Neural cell (in vitro differentiated cells): ENCODE data around the gene CXCL10. TPM values are rescaled to one million over a fixed set of nuclear protein-coding genes. Genes with fewer than 3 reads are reported as not detected.

Source experiments
- H2AFZ ChIP-seq: fragments of 200-600, 300-800 bp; sonication (generic), shearing (Covaris generic); 2 replicates; pipeline ENCODE4 v1.6.0; 2014; ENCODE audit warnings: low read depth, mild to moderate bottlenecking, antibody characterized with exemption, low read length, moderate library complexity
- H3F3A ChIP-seq: fragments of 200-600 bp; shearing (Covaris generic); 2 replicates; pipeline ENCODE4 v1.6.1; 2016; ENCODE audit warnings: mild to moderate bottlenecking, moderate library complexity, mixed read lengths, antibody characterized with exemption, low read length; ENCODE audit not compliant: insufficient read depth, poor library complexity, severe bottlenecking
- H3K27ac ChIP-seq: fragments of 200-600, 300-800 bp; sonication (generic), shearing (Covaris generic); 2 replicates; pipeline ENCODE4 v1.5.1; 2014; ENCODE audit warnings: mild to moderate bottlenecking, low read length, moderate library complexity
- H3K27me3 ChIP-seq: fragments of 300-800, 200-600 bp; sonication (generic), shearing (Covaris generic); 2 replicates; pipeline ENCODE4 v1.6.0; 2014; ENCODE audit warnings: mild to moderate bottlenecking, low read depth, low read length, moderate library complexity; ENCODE audit not compliant: insufficient read depth
- H3K36me3 ChIP-seq: fragments of 300-800, 200-600 bp; sonication (generic), shearing (Covaris generic); 2 replicates; pipeline ENCODE4 v1.5.1; 2014; ENCODE audit warnings: mild to moderate bottlenecking, antibody characterized with exemption, low read length, moderate library complexity; ENCODE audit not compliant: insufficient read depth
- H3K4me2 ChIP-seq: fragments of 300-800, 200-600 bp; sonication (generic), shearing (Covaris generic); 2 replicates; pipeline ENCODE4 v1.6.0; 2014; ENCODE audit warnings: mild to moderate bottlenecking, low read length
- H3K4me3 ChIP-seq: fragments of 300-800, 200-600 bp; sonication (generic), shearing (Covaris generic); 2 replicates; pipeline ENCODE4 v1.5.1; 2014; ENCODE audit warnings: mild to moderate bottlenecking, low read length, moderate library complexity
- H3K79me2 ChIP-seq: fragments of 200-600 bp; shearing (Covaris generic); replicated peaks from 2 replicates; pipeline ENCODE4 v1.6.0; 2014; ENCODE audit warnings: mild to moderate bottlenecking, low read length, moderate library complexity; ENCODE audit not compliant: insufficient read depth
- H3K9ac ChIP-seq: fragments of 300-800, 200-600 bp; sonication (generic), shearing (Covaris generic); 2 replicates; pipeline ENCODE4 v1.6.1; 2016; ENCODE audit warnings: mild to moderate bottlenecking, low read length, mixed read lengths
- H3K9me2 ChIP-seq: fragments of 200-600 bp; shearing (Covaris generic); 2 replicates; pipeline ENCODE4 v1.6.1; 2016; ENCODE audit warnings: mild to moderate bottlenecking, low read length, mixed read lengths; ENCODE audit not compliant: insufficient read depth
- H3K9me3 ChIP-seq: fragments of 200-600, 300-800 bp; sonication (generic), shearing (Covaris generic); 2 replicates; pipeline ENCODE4 v1.6.1; 2016; ENCODE audit warnings: mild to moderate bottlenecking, mixed run types, low read length, moderate library complexity, mixed read lengths
- H4K20me1 ChIP-seq: fragments of 200-600 bp; shearing (Covaris generic); 2 replicates; pipeline ENCODE4 v1.6.1; 2016; ENCODE audit warnings: mild to moderate bottlenecking, mixed run types; ENCODE audit not compliant: insufficient read depth
- CTCF ChIP-seq: fragments of 450-650 bp; IDR thresholded peaks from 2 replicates; pipeline ENCODE4 v1.5.1; 2014; ENCODE audit warnings: antibody characterized with exemption, mild to moderate bottlenecking, moderate library complexity; ENCODE audit not compliant: poor library complexity, severe bottlenecking
- EP300 ChIP-seq: fragments of 450-650 bp; conservative IDR thresholded peaks from 2 replicates; pipeline ENCODE4 v1.6.1; 2014; ENCODE audit warnings: antibody characterized with exemption, mild to moderate bottlenecking, moderate library complexity; ENCODE audit not compliant: poor library complexity, severe bottlenecking
- EZH2 ChIP-seq: fragments of 200-600, 300-800 bp; shearing (Covaris generic), sonication (generic); IDR thresholded peaks from 2 replicates; pipeline ENCODE4 v1.6.1; 2014; ENCODE audit warnings: antibody characterized with exemption, low read length, borderline replicate concordance, mild to moderate bottlenecking; ENCODE audit not compliant: insufficient read depth, poor library complexity, severe bottlenecking
- MXI1 ChIP-seq: fragments of 450-650 bp; conservative IDR thresholded peaks from 2 replicates; pipeline ENCODE4 v1.6.1; 2014; ENCODE audit warnings: antibody characterized with exemption, mild to moderate bottlenecking; ENCODE audit not compliant: poor library complexity, severe bottlenecking
- POLR2AphosphoS5 ChIP-seq: IDR thresholded peaks from 2 replicates; pipeline ENCODE4 v1.6.1; 2012
- RAD21 ChIP-seq: fragments of 450-650 bp; conservative IDR thresholded peaks from 2 replicates; pipeline ENCODE4 v1.6.1; 2014; ENCODE audit warnings: antibody characterized with exemption, mild to moderate bottlenecking, moderate library complexity
- REST ChIP-seq: IDR thresholded peaks from 2 replicates; pipeline ENCODE4 v1.6.1; 2012; ENCODE audit warnings: borderline replicate concordance
- SMC3 ChIP-seq: fragments of 450-650 bp; conservative IDR thresholded peaks from 2 replicates; pipeline ENCODE4 v1.6.1; 2014; ENCODE audit warnings: antibody characterized with exemption, mild to moderate bottlenecking, moderate library complexity; ENCODE audit not compliant: poor library complexity
- TAF1 ChIP-seq: IDR thresholded peaks from 2 replicates; pipeline ENCODE4 v1.6.1; 2012; ENCODE audit warnings: low read depth
- polyA plus RNA-seq: library from polyadenylated mRNA; depleted of rRNA; stranded (reverse); fragments of >200 nt; gene quantifications from 2 replicates; pipeline ENCODE4 v1.2.3, GENCODE V29; 2014

CXCL10 gene
- polyA plus RNA-seq, 1 donor from 2014 or later: not detected

GRCh38 chr4:76010576-76010975 is 12.7 kb downstream of the CXCL10 start:
- Histone ChIP-seq H3F3A (no peaks in the 10 kb centered on the region), H3K27ac (no peak overlapping the region), H3K9me2 (no peaks in the 10 kb centered on the region), H3K9ac (no peak overlapping the region), H3K36me3 (no peaks in the 10 kb centered on the region), H2AFZ (no peak overlapping the region), H3K9me3 (no peaks in the 10 kb centered on the region), H4K20me1 (no peaks in the 10 kb centered on the region), H3K27me3 (no peaks in the 10 kb centered on the region), H3K4me2 (no peak overlapping the region), H3K4me3 (no peak overlapping the region), H3K79me2 (no peaks in the 10 kb centered on the region)
- TF ChIP-seq EZH2 (no peak), TAF1 (no peak)

- H3K4me3 ChIP-seq: no peak overlapping the region
- no peaks in the 10 kb centered on the region for H3K27me3 ChIP-seq
- no peaks in the 10 kb centered on the region for H3K9me3 ChIP-seq
- no peak overlapping the region for H3K4me2 ChIP-seq
- H3K79me2 ChIP-seq: no peaks in the 10 kb centered on the region
- no peaks in the 10 kb centered on the region for H4K20me1 ChIP-seq
- no peak overlapping the region for H3K27ac ChIP-seq
- no peaks in the 10 kb centered on the region for H3K36me3 ChIP-seq
- no peak overlapping the region for H2AFZ ChIP-seq
- no peaks in the 10 kb centered on the region for H3K9me2 ChIP-seq
- TF ChIP-seq EP300 (no peak), TAF1 (no peak), EZH2 (no peak), SMC3 (no peak), REST (no peak), CTCF (no peak), MXI1 (no peak)
- no peaks in the 10 kb centered on the region for H3F3A ChIP-seq
- H3K9ac ChIP-seq: no peak overlapping the region
Observed at GRCh38 chr4:76009311-76009710, 14.0 kb downstream of the CXCL10 start.

- Histone ChIP-seq H3K4me2 (no peak within 1 kb of the TSS), H3K27me3 (no peaks in the 10 kb centered on the region)
- TF ChIP-seq RAD21: no peak
- TF ChIP-seq POLR2AphosphoS5: no peak
- no peak for TF ChIP-seq SMC3
- TF ChIP-seq EP300: no peak
- TF ChIP-seq EZH2: no peak
- no peak for TF ChIP-seq CTCF
- TF ChIP-seq MXI1: no peak
- TF ChIP-seq TAF1: no peak
- TF ChIP-seq REST: no peak
Observed at GRCh38 chr4:76007089-76007862, 16.0 kb downstream of the CXCL10 start, which contains the start of gene CXCL9. TSS of gene CXCL9 (minus strand) at chr4:76007509. CDS start at chr4:76007449, 60 bp downstream.

More at GRCh38 chr4:76007089-76007862, 16.0 kb downstream of the CXCL10 start, which contains the start of gene CXCL9:
- no peak within 1 kb of the TSS for H3K27ac ChIP-seq
- no peak within 1 kb of the TSS for H3K4me3 ChIP-seq
- H4K20me1 ChIP-seq: no peaks in the 10 kb centered on the region
- no peaks in the 10 kb centered on the region for H3K79me2 ChIP-seq
- no peaks in the 10 kb centered on the region for H3F3A ChIP-seq
- H2AFZ ChIP-seq: no peak within 1 kb of the TSS
- no peaks in the 10 kb centered on the region for H3K9me2 ChIP-seq
- H3K9me3 ChIP-seq: no peaks in the 10 kb centered on the region
- H3K9ac ChIP-seq: no peak within 1 kb of the TSS
- H3K36me3 ChIP-seq: no peaks in the 10 kb centered on the region
